Muscle layer of duodenum (tissue), 2 donors: ENCODE measurements around the gene ESYT3.

Experiments used
- H3K27ac ChIP-seq: one replicate; pipeline ENCODE4 v1.7.0; 2013; ENCODE audit warnings: mild to moderate bottlenecking, low read length
- H3K27me3 ChIP-seq: one replicate; pipeline ENCODE4 v1.7.0; 2013; ENCODE audit warnings: low read depth, mild to moderate bottlenecking, control low read depth, low read length
- H3K36me3 ChIP-seq, 2 donors: one replicate each; pipeline ENCODE4 v1.7.0; 2013; ENCODE audit warnings: low read length in 2 of 2, control low read depth in 1 of 2, mild to moderate bottlenecking in 1 of 2; ENCODE audit not compliant: insufficient read depth in 2 of 2, control insufficient read depth in 1 of 2
- H3K4me1 ChIP-seq, 2 donors: one replicate each; pipeline ENCODE4 v1.7.0; 2013; ENCODE audit warnings: low read length in 2 of 2, mild to moderate bottlenecking in 2 of 2, control low read depth in 1 of 2, moderate library complexity in 1 of 2; ENCODE audit not compliant: insufficient read depth in 2 of 2, control insufficient read depth in 1 of 2
- H3K4me3 ChIP-seq, 2 donors: one replicate each; pipeline ENCODE4 v1.7.0; 2013; ENCODE audit warnings: low read length in 2 of 2, low read depth in 1 of 2, mild to moderate bottlenecking in 1 of 2
- H3K9me3 ChIP-seq, 2 donors: one replicate each; pipeline ENCODE4 v1.7.0; 2013; ENCODE audit warnings: low read length in 2 of 2, control low read depth in 1 of 2, mild to moderate bottlenecking in 1 of 2; ENCODE audit not compliant: control insufficient read depth in 1 of 2
- donor health status: healthy.

Gene ESYT3

DNA sequence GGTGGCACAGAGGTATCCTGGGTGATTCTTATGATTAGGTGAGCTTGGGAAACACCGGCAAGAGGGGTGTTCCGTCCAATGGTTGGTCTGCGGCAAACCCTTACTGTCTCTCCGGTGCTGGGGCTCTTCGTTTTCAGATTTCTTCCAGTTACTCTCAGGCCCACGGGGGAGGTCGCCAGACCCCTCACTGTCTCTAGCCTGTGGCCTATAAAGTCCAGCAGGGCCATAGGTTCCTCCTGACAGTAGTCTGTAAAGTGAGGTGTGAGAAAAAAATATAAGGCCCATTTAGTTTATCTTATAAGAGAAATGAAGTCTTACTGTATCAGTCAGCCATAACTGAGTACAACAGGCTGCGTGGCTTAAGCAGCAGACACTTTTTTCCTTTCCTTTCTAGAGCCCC is 1.4 kb downstream of the ESYT3 start:
- Histone ChIP-seq H3K27ac (no peak overlapping the region), H3K4me1 (peaks cover 4 to 24% of the 10 kb centered on the region in 2 donors), H3K4me3 (peak overlapping the region in 1 of 2 donors; percentile 64)

DNA sequence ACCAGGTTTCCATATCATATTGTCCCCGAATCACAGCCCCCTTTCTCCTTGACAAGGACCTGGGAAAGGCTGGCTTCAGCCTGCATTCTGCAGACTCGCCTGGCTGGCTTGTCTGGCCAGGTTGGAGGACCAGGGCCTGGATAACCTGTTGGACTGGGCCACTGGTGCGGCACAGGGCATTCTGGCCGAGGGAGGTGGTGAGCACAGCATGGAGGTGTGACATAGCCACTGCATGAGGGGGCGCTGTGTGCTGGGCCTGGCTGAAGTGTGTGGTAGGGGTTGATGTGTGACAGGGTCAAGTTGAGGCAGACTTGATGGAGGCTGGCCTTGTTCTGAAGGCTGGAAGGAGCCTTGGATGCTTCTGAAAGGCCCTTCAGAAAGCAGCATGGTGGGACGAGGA is 2.9 kb downstream of the ESYT3 start:
- H3K4me1 ChIP-seq: peaks cover 4 to 29% of the 10 kb centered on the region in 2 donors
- no peak overlapping the region for H3K4me3 ChIP-seq
- H3K27me3 ChIP-seq: peaks cover 18% of the 10 kb centered on the region
- no peaks in the 10 kb centered on the region for H3K36me3 ChIP-seq
- H3K27ac ChIP-seq: no peak overlapping the region
- no peaks in the 10 kb centered on the region for H3K9me3 ChIP-seq

More for the DNA sequence above, 1.4 kb downstream of the ESYT3 start:
- Histone ChIP-seq H3K36me3 (no peaks in the 10 kb centered on the region), H3K27me3 (peaks cover 18% of the 10 kb centered on the region), H3K9me3 (no peaks in the 10 kb centered on the region)

DNA sequence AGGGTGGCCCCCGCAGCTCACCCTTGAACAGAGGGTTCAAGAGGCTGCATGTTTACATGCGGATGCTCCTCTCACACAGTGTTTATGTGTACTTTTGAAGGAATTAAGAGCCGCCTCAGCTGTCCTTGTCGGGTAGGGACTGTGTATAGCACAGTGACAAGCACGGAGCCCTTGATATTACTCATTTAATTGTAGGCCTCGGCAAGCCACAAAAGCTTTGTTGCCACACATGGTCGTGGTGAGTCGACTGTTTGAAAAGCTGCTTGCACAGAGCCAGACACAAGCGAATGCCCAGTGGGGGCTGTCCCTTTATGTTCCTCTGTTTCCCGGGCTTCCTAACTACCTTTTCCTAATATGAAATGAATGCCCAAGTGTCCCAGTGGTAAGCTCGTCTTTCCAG is 4.5 kb downstream of the ESYT3 start:
- Histone ChIP-seq H3K36me3 (no peaks in the 10 kb centered on the region), H3K9me3 (no peaks in the 10 kb centered on the region), H3K27ac (no peak overlapping the region), H3K4me1 (peaks cover 2 to 26% of the 10 kb centered on the region in 2 donors), H3K4me3 (no peak overlapping the region), H3K27me3 (peaks cover 18% of the 10 kb centered on the region)

DNA sequence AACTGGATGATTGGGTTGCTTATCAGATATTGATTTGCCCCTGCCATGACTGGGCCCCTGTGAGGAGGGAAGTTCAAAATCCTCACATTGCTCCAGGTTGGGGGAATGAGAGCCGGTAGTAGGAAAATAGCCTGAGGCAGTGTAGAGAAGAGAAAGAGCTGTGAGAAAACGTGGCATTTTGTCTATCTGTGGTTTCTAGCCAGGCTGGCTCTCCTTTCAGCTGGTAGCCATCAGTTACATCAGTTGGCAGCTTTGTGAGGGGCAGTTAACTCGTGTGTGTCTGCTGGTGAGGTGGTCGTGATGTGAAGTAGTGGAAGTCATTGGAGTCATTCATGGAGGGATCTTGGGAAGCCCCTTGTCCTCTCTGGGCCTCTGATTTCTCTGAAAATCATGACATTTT is 5.2 kb downstream of the ESYT3 start:
- Histone ChIP-seq H3K9me3 (no peaks in the 10 kb centered on the region), H3K36me3 (no peaks in the 10 kb centered on the region), H3K4me3 (no peak overlapping the region), H3K4me1 (peaks cover 0 to 18% of the 10 kb centered on the region in 2 donors), H3K27ac (no peak overlapping the region), H3K27me3 (peaks cover 18% of the 10 kb centered on the region)

DNA sequence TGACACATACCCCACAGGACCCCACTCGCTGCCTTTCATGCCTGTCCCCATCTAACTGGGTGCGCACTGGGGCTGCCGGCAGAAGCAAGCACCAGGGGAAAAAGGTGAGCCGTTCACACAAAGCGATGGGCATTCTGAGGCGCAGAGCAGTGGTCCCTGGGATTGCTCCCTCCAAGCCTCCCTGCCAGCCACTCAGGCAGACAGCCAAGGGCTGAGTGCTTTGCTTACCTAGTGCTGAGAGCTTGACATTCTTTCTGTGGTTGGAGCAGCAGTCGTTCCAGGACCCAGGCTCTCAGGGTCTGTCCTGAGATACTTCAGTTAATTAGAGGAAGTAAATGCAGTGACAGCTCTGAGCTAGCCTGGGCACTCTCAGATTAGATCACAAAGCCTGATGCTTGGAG is 5.7 kb downstream of the ESYT3 start:
- Histone ChIP-seq H3K27me3 (peaks cover 18% of the 10 kb centered on the region), H3K4me3 (no peak overlapping the region), H3K36me3 (no peaks in the 10 kb centered on the region), H3K27ac (no peak overlapping the region), H3K4me1 (peaks cover 0 to 13% of the 10 kb centered on the region in 2 donors), H3K9me3 (no peaks in the 10 kb centered on the region)

DNA sequence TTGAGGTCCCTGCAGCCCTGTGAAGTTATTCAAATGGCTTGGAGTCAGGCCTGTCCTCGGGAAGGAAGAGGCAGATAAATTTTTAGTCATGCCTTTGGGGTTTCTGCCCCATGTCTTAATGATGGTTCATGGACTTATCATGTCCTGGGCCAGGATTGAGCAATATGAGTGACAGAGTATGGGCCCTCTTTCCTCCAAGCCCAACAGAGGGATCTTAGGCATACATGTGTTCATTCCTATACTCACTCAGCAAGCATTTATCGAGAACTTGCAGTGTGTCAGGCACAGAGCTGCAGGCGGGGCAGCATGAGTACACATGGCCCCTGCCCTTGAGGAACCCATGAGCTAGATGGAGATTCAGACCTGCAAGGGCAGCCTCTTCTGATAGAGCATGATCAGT is 6.2 kb downstream of the ESYT3 start:
- Histone ChIP-seq H3K36me3 (no peaks in the 10 kb centered on the region), H3K27ac (no peak overlapping the region), H3K9me3 (no peaks in the 10 kb centered on the region), H3K4me1 (peaks cover 0 to 9% of the 10 kb centered on the region in 2 donors), H3K4me3 (no peak overlapping the region), H3K27me3 (peaks cover 13% of the 10 kb centered on the region)

DNA sequence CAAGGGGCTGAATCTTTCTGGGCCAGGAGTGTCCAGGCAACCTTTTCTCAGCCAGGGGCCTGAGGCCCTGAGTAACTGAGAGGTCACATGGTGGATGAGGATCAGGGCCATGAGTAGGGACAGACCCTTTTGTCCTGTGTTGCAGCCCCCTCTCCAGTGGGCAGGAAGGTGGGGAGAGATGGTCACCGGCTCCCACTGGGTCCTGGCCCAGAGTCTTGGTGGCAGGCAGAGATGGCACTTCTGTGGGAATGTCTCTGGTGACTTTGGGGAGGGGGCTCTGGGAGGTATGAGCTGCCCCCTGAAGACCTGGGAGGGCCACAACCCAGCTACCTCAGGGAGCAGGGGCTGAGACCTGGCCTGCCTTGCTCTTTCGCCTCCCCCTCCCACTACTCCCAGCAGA is 6.8 kb downstream of the ESYT3 start:
- H3K9me3 ChIP-seq: no peaks in the 10 kb centered on the region
- peaks cover 6% of the 10 kb centered on the region for H3K27me3 ChIP-seq
- no peak overlapping the region for H3K4me3 ChIP-seq
- H3K36me3 ChIP-seq: no peaks in the 10 kb centered on the region
- no peak overlapping the region for H3K27ac ChIP-seq
- peaks cover 0 to 9% of the 10 kb centered on the region in 2 donors for H3K4me1 ChIP-seq

DNA sequence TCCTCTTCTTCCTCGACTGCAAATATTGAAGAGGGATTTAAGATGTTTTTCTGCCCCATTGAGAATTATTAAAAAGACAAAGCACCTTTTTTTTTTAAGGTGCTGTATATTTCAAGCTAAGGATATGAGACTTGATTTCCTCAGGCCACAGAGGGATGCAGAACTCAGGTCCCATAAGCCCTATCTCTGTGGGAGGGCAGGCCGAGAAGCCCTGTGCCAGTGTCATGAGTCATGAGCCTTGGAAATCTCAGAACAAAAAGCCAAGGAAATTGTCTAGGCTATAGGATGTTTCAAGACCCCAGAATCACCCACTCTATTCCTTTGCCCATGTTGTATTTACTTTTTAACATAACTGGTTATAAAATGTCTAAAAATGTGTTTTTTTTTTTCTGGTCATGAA is 7.3 kb downstream of the ESYT3 start:
- H3K27me3 ChIP-seq: peaks cover 3% of the 10 kb centered on the region
- no peak overlapping the region for H3K4me3 ChIP-seq
- peaks cover 0 to 9% of the 10 kb centered on the region in 2 donors for H3K4me1 ChIP-seq
- no peaks in the 10 kb centered on the region for H3K9me3 ChIP-seq
- H3K36me3 ChIP-seq: no peaks in the 10 kb centered on the region
- H3K27ac ChIP-seq: no peak overlapping the region

DNA sequence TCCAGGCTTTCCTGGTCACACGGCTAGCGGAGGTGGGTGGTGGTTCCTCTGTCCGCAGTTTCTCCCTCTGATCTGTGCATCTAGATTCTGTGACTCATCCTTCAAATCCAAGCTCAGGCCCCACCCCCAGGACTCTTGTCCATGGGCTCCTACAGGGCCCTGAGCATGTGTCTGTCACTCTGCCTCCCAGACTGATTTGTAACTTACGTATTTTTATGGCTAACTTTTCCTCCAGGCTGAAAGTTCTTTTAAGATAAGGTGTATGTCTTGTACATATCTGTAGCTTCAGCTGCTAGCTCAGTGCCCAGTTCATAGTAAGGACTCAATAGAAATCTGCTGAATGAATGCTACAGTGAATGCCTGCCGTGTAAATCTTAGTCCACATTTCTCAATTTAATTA is 8.0 kb downstream of the ESYT3 start:
- Histone ChIP-seq H3K27ac (no peak overlapping the region), H3K27me3 (peaks cover 3% of the 10 kb centered on the region), H3K9me3 (no peaks in the 10 kb centered on the region), H3K4me1 (peaks cover 0 to 9% of the 10 kb centered on the region in 2 donors), H3K36me3 (no peaks in the 10 kb centered on the region), H3K4me3 (no peak overlapping the region)

DNA sequence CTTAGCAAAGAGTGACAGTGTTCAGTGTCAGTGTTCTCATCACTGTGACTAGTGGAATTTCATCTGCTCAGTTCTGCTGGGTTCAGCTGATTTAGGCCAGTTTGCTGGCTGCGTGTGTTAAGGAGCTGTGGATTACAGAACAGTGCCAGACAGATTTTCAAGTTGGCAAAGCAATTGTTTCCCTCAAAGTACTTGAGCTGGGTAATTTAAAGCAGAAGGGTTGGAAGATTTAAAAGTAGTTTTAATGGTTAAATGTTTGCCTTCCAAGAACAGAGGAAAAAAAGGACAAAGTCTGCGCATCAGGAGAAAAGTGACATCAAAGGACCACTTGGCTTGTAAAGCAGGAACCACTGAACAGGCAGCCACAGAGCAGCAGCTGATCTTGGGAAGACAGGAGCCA is 8.7 kb downstream of the ESYT3 start:
- Histone ChIP-seq H3K36me3 (no peaks in the 10 kb centered on the region), H3K27me3 (peaks cover 3% of the 10 kb centered on the region), H3K9me3 (no peaks in the 10 kb centered on the region), H3K27ac (no peak overlapping the region), H3K4me3 (no peak overlapping the region), H3K4me1 (peaks cover 0 to 9% of the 10 kb centered on the region in 2 donors)

DNA sequence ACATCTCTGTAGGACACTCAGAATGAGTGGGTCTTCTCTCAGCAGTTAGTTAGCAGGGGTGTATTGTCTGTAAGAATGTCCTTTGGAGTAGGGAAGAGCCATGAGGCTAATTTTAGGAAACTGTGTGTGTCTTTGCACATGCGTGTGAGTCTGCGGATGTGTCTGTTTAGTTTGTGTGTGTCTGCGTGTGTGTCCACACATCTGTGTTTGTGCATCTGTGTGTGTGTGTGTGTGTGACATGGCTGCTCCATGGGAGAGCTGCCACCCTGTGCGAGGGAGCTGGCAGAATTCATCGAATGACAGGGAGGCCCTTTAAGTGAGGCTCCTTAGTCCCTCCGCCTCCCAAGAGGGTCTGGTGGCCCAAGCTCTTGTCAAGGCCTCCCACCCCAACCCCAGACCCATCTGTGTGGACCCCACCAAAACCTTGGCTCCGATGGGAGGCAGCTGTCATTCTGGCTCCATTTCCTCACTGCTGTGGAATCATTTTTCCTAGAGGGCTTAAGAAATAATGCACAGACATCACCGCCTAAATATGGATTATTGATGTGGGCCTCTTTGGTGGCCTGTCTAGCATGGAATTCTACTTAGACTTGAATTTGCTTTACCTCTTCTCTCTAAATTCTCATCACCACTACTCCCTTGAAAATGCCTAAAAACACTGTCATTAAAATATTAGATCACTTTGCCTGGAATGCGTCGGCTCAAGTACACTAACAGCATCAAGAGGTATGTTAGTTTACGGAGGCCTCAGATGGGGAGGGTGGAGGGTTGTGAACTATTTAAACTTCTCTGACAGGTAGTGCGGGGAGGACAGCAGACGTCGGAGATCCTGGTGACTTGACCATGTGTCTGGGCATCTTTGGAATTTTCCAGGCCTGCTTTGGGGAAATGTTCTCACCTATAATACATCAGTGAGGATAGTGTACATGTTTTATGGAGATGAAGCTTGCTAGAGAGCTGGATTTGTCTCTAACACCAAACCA is 9.4 kb downstream of the ESYT3 start:
- no peak overlapping the region for H3K4me3 ChIP-seq
- H3K27me3 ChIP-seq: peaks cover 3% of the 10 kb centered on the region
- no peak overlapping the region for H3K27ac ChIP-seq
- H3K9me3 ChIP-seq: no peaks in the 10 kb centered on the region
- no peaks in the 10 kb centered on the region for H3K36me3 ChIP-seq
- peaks cover 0 to 9% of the 10 kb centered on the region in 2 donors for H3K4me1 ChIP-seq
